Choroid plexus epithelial cell (primary cell): ENCODE data around the gene KCNAB1.

Experiments used
- DNase-seq: peaks from one replicate; pipeline ENCODE4 v3.0.0-alpha.2; 2010; ENCODE audit warnings: low read depth
- H3K4me3 ChIP-seq: 2 replicates; pipeline ENCODE4 v1.5.1; 2011; ENCODE audit warnings: low read depth, mild to moderate bottlenecking, control low read depth, low read length, moderate library complexity
- CTCF ChIP-seq: conservative IDR thresholded peaks from 2 replicates; pipeline ENCODE4 v1.5.1; 2011; ENCODE audit warnings: low read depth, mild to moderate bottlenecking, control low read depth, inconsistent platforms, low read length, moderate library complexity

KCNAB1 gene

GRCh38 chr3:156396851-156397250, 276.5 kb downstream of the KCNAB1 start:
- TF ChIP-seq CTCF, result no peak
- DNase-seq, result no peak
- no peak overlapping the region for H3K4me3 ChIP-seq

- no peak overlapping the region for H3K4me3 ChIP-seq
- TF ChIP-seq CTCF, result no peak
- no peak for DNase-seq
Observed at GRCh38 chr3:156397534-156397933, 277.2 kb downstream of the KCNAB1 start.

GRCh38 chr3:156400062-156400461, 279.7 kb downstream of the KCNAB1 start:
- DNase-seq, result no peak
- H3K4me3 ChIP-seq, result no peak overlapping the region
- no peak for TF ChIP-seq CTCF

GRCh38 chr3:156400735-156401134, 280.4 kb downstream of the KCNAB1 start:
- no peak for DNase-seq
- no peak overlapping the region for H3K4me3 ChIP-seq
- TF ChIP-seq CTCF, result no peak

- TF ChIP-seq CTCF, result no peak
- no peak overlapping the region for H3K4me3 ChIP-seq
Observed at GRCh38 chr3:156404217-156404616, 283.8 kb downstream of the KCNAB1 start.

GRCh38 chr3:156406393-156406792, 286.0 kb downstream of the KCNAB1 start:
- TF ChIP-seq CTCF, result no peak
- no peak for DNase-seq

More at GRCh38 chr3:156404217-156404616, 283.8 kb downstream of the KCNAB1 start:
- DNase-seq, result no peak

GRCh38 chr3:156407617-156408225, 287.3 kb downstream of the KCNAB1 start:
- H3K4me3 ChIP-seq, result no peak overlapping the region
- TF ChIP-seq CTCF, result no peak

More at GRCh38 chr3:156406393-156406792, 286.0 kb downstream of the KCNAB1 start:
- no peak overlapping the region for H3K4me3 ChIP-seq

More at GRCh38 chr3:156407617-156408225, 287.3 kb downstream of the KCNAB1 start:
- no peak for DNase-seq
